GM23338 (cell line): ENCODE results near the gene AHR.

Experiments used
- CTCF ChIP-seq, 2 experiments: fragments of 200-600 bp in 1 of 2; sonication (generic) in 1 of 2; conservative IDR thresholded peaks; 2 replicates each; pipeline versions ENCODE4 v1.5.1 to v1.6.1; 2016 to 2017; ENCODE audit warnings: antibody characterized with exemption in 2 of 2, low read depth in 2 of 2, mild to moderate bottlenecking in 2 of 2, moderate library complexity in 1 of 2
- EZH2 ChIP-seq: fragments of 200-600 bp; sonication (generic); IDR thresholded peaks from one replicate; pipeline ENCODE4 v1.8.0; 2017; ENCODE audit warnings: antibody characterized with exemption, mild to moderate bottlenecking, low read depth; ENCODE audit not compliant: unreplicated experiment
- EZH2phosphoT487 ChIP-seq: fragments of 200-600 bp; sonication (generic); IDR thresholded peaks from one replicate; pipeline ENCODE4 v1.8.1; 2018; ENCODE audit warnings: antibody characterized with exemption; ENCODE audit not compliant: unreplicated experiment
- JUNB ChIP-seq: IDR thresholded peaks from one replicate; pipeline ENCODE4 v1.6.1; 2016; ENCODE audit warnings: antibody characterized with exemption; ENCODE audit not compliant: unreplicated experiment
- POLR2AphosphoS5 ChIP-seq: IDR thresholded peaks from 2 replicates; pipeline ENCODE4 v1.6.1; 2016; ENCODE audit warnings: antibody characterized with exemption, low read depth
- REST ChIP-seq: IDR thresholded peaks from one replicate; pipeline ENCODE4 v1.6.1; 2018; ENCODE audit warnings: antibody characterized with exemption; ENCODE audit not compliant: unreplicated experiment

- TF ChIP-seq CTCF (conservative IDR thresholded peaks at IDR 0.05; ENCODE audit: low read depth in 2 of 2): no peak
- TF ChIP-seq REST: no peak
- TF ChIP-seq EZH2phosphoT487: no peak
- no peak for TF ChIP-seq EZH2
- TF ChIP-seq POLR2AphosphoS5: no peak
- no peak for TF ChIP-seq JUNB
These were observed 91.9 kb downstream of the AHR start for GRCh38 chr7:17390392-17390791.
